Peyer's patch (tissue), 4 donors: ENCODE results near the gene MYO1D.

Source experiments
- CTCF ChIP-seq, 6 experiments: fragments of 450-650 bp in 4 of 6; fragments of 200-600 bp in 2 of 6; sonication (generic) in 1 of 6; IDR thresholded peaks; one replicate each; pipeline ENCODE4 v1.5.1; 2017 to 2019; ENCODE audit warnings: antibody characterized with exemption in 6 of 6, mild to moderate bottlenecking in 3 of 6, moderate library complexity in 1 of 6
- POLR2A ChIP-seq, 2 donors: fragments of 450-650 bp; IDR thresholded peaks; one replicate each; pipeline ENCODE4 v1.5.1; 2017; ENCODE audit warnings: antibody characterized with exemption in 2 of 2, mild to moderate bottlenecking in 2 of 2, moderate library complexity in 2 of 2

- no peak for TF ChIP-seq CTCF (IDR thresholded peaks at IDR 0.05)
- TF ChIP-seq POLR2A (IDR thresholded peaks at IDR 0.05): no peak
Observed at GRCh38 chr17:32563583-32563982, 313.3 kb downstream of the MYO1D start.
